SK-N-SH (cell line): Measurements from ENCODE around the gene SIGLEC9. TPM values are rescaled to one million over a fixed set of nuclear protein-coding genes. Genes with fewer than 3 reads are reported as not detected.

ENCODE experiments used
- CTCF ChIA-PET: fragments of 300-600, 350-600 bp; formaldehyde crosslinking; extraction: SDS; loops from one replicate; lab custom pipeline; 2021; lab: Yijun Ruan, JAX
- POLR2A ChIA-PET: fragments of 350-600 bp; sonication (Branson Sonifier 250); formaldehyde crosslinking; extraction: SDS; loops from one replicate; lab custom pipeline; 2020; ENCODE audit warnings: antibody characterized with exemption, inconsistent platforms; lab: Yijun Ruan, JAX
- DNase-seq: peaks from one replicate; pipeline ENCODE4 v3.0.0; 2012
- H2AFZ ChIP-seq: fragments of 200-600 bp; sonication (generic); 2 replicates; pipeline ENCODE4 v1.8.1; 2016; ENCODE audit warnings: antibody characterized with exemption, mild to moderate bottlenecking, low read depth
- H3F3A ChIP-seq: fragments of 200-600 bp; sonication (generic); replicated peaks from 2 replicates; pipeline ENCODE3; 2016; ENCODE audit warnings: antibody characterized with exemption, mild to moderate bottlenecking; ENCODE audit not compliant: insufficient read depth
- H3K27ac ChIP-seq, 2 experiments: fragments of 200-500 bp in 1 of 2; fragments of 200-600 bp in 1 of 2; sonication (Bioruptor generic) in 1 of 2; sonication (generic), shearing (Covaris generic) in 1 of 2; 2 replicates each; pipeline versions ENCODE4 v1.5.1 to v1.6.1; 2014 to 2016; ENCODE audit warnings: low read depth in 2 of 2, inconsistent platforms in 1 of 2, low read length in 1 of 2, mild to moderate bottlenecking in 1 of 2, mixed read lengths in 1 of 2
- H3K27me3 ChIP-seq: fragments of 200-600 bp; sonication (generic), shearing (Covaris generic); 2 replicates; pipeline ENCODE4 v1.6.1; 2016; ENCODE audit warnings: mixed run types; ENCODE audit not compliant: insufficient read depth
- H3K36me3 ChIP-seq, 2 experiments: fragments of 200-500 bp in 1 of 2; fragments of 200-600 bp in 1 of 2; sonication (Bioruptor generic) in 1 of 2; sonication (generic) in 1 of 2; replicated peaks in 1 of 2; 2 replicates each; pipeline versions ENCODE3 to v1.5.1; 2014 to 2016; ENCODE audit warnings: low read length in 1 of 2, mild to moderate bottlenecking in 1 of 2; ENCODE audit not compliant: insufficient read depth in 2 of 2, control insufficient read depth in 1 of 2
- H3K4me1 ChIP-seq, 2 experiments: fragments of 200-500 bp in 1 of 2; fragments of 200-600 bp in 1 of 2; sonication (Bioruptor generic) in 1 of 2; sonication (generic), shearing (Covaris generic) in 1 of 2; 2 replicates each; pipeline versions ENCODE4 v1.5.1 to v1.6.1; 2014 to 2016; ENCODE audit warnings: low read depth in 1 of 2, low read length in 1 of 2, mixed run types in 1 of 2; ENCODE audit not compliant: insufficient read depth in 2 of 2, control insufficient read depth in 1 of 2
- H3K4me2 ChIP-seq: fragments of 200-600 bp; sonication (generic), shearing (Covaris generic); 2 replicates; pipeline ENCODE4 v1.6.1; 2017; ENCODE audit warnings: mixed run types
- H3K4me3 ChIP-seq, 2 experiments: fragments of 200-500 bp in 1 of 2; fragments of 200-600 bp in 1 of 2; sonication (Bioruptor generic) in 1 of 2; sonication (generic), shearing (Covaris generic) in 1 of 2; 2 replicates each; pipeline versions ENCODE4 v1.5.1 to v1.8.1; 2014 to 2016; ENCODE audit warnings: low read depth in 2 of 2, inconsistent platforms in 1 of 2, low read length in 1 of 2, mild to moderate bottlenecking in 1 of 2, mixed read lengths in 1 of 2, moderate library complexity in 1 of 2
- H3K79me2 ChIP-seq: fragments of 200-600 bp; sonication (generic); 2 replicates; pipeline ENCODE4 v1.8.1; 2017; ENCODE audit warnings: mild to moderate bottlenecking; ENCODE audit not compliant: insufficient read depth
- H3K9ac ChIP-seq: fragments of 200-600 bp; sonication (generic); 2 replicates; pipeline ENCODE4 v1.6.1; 2017; ENCODE audit warnings: mixed run types
- H3K9me2 ChIP-seq: fragments of 200-600 bp; sonication (generic); 2 replicates; pipeline ENCODE4 v1.6.1; 2017; ENCODE audit warnings: mixed run types
- H3K9me3 ChIP-seq: fragments of 200-600 bp; sonication (generic); 2 replicates; pipeline ENCODE4 v1.6.1; 2017; ENCODE audit warnings: mixed run types, mild to moderate bottlenecking, moderate library complexity
- H4K20me1 ChIP-seq: fragments of 200-600 bp; sonication (generic); 2 replicates; pipeline ENCODE4 v1.6.1; 2017; ENCODE audit warnings: mild to moderate bottlenecking, mixed run types; ENCODE audit not compliant: insufficient read depth
- CHD2 ChIP-seq: fragments of 150-350 bp; IDR thresholded peaks from 2 replicates; pipeline ENCODE4 v1.6.1; 2018; ENCODE audit warnings: low read length; ENCODE audit not compliant: partially characterized antibody
- EZH2phosphoT487 ChIP-seq: fragments of 200-600 bp; sonication (generic); IDR thresholded peaks from 2 replicates; pipeline ENCODE4 v1.6.1; 2017; ENCODE audit warnings: low read depth, mixed run types, mild to moderate bottlenecking, antibody characterized with exemption, moderate library complexity, borderline replicate concordance
- FOXJ3 ChIP-seq: sonication (generic); formaldehyde crosslinking; IDR thresholded peaks from 2 replicates; pipeline ENCODE4 v1.5.1; 2020; ENCODE audit warnings: mild to moderate bottlenecking, missing genetic modification reagents
- MAX ChIP-seq: IDR thresholded peaks from 2 replicates; pipeline ENCODE4 v1.4.0; 2012; ENCODE audit warnings: low read depth
- MEF2A ChIP-seq: IDR thresholded peaks from 2 replicates; pipeline ENCODE4 v1.4.0; 2012; ENCODE audit warnings: low read depth, borderline replicate concordance
- MXI1 ChIP-seq: IDR thresholded peaks from 2 replicates; pipeline ENCODE4 v1.6.1; 2012; ENCODE audit warnings: mild to moderate bottlenecking, low read depth, low read length, improper control_type of control experiment
- NFIC ChIP-seq: IDR thresholded peaks from 2 replicates; pipeline ENCODE4 v1.4.0; 2012; ENCODE audit warnings: borderline replicate concordance
- NRF1 ChIP-seq: IDR thresholded peaks from 2 replicates; pipeline ENCODE4 v1.6.1; 2012; ENCODE audit warnings: low read depth, mild to moderate bottlenecking, low read length
- REST ChIP-seq: IDR thresholded peaks from 2 replicates; pipeline ENCODE4 v1.6.1; 2012; ENCODE audit warnings: mild to moderate bottlenecking, low read depth, low read length, moderate library complexity
- RFX5 ChIP-seq: IDR thresholded peaks from 2 replicates; pipeline ENCODE4 v1.6.1; 2012; ENCODE audit warnings: mild to moderate bottlenecking, improper control_type of control experiment, low read length
- SIN3A ChIP-seq: IDR thresholded peaks from 2 replicates; pipeline ENCODE4 v1.6.1; 2012; ENCODE audit warnings: low read depth, mild to moderate bottlenecking, low read length, moderate library complexity, borderline replicate concordance
- SMC3 ChIP-seq: IDR thresholded peaks from 2 replicates; pipeline ENCODE4 v1.6.1; 2012; ENCODE audit warnings: low read depth, low read length, improper control_type of control experiment
- TAF1 ChIP-seq: IDR thresholded peaks from 2 replicates; pipeline ENCODE4 v1.6.1; 2012; ENCODE audit warnings: low read depth, mild to moderate bottlenecking, low read length, moderate library complexity, borderline replicate concordance
- TCF12 ChIP-seq: IDR thresholded peaks from 2 replicates; pipeline ENCODE4 v1.4.0; 2012
- WGBS: methylation state at CpG from one replicate; pipeline ENCODE4 v1.1.6; 2017; ENCODE audit warnings: low lambda C conversion rate; 5-methylcytosine and 5-hydroxymethylcytosine counted together
- polyA plus RNA-seq, 3 experiments: library from polyadenylated mRNA; depleted of rRNA; stranded (reverse); fragments of >200 nt; gene quantifications; 2 replicates each; pipeline ENCODE4 v1.2.3, GENCODE V29; 2012
- TF ChIP-seq, protein P1 (sequence below): fragments of 150-350 bp; IDR thresholded peaks from 2 replicates; pipeline ENCODE4 v1.6.1; 2017; ENCODE audit warnings: antibody characterized with exemption, low read length, low read depth, borderline replicate concordance
- TF ChIP-seq, protein P2 (sequence below): fragments of 150-350 bp; IDR thresholded peaks from 2 replicates; pipeline ENCODE4 v1.6.1; 2016; ENCODE audit warnings: mild to moderate bottlenecking, low read depth, low read length
- TF ChIP-seq, protein P3 (sequence below): IDR thresholded peaks from 2 replicates; pipeline ENCODE4 v1.4.0; 2012; ENCODE audit warnings: low read depth, borderline replicate concordance

The SIGLEC9 gene
- polyA plus RNA-seq, 1 of the 3 experiments (the other 2 are of a cell fraction): not detected

GRCh38 chr19:51173681-51174080 is 49.0 kb downstream of the SIGLEC9 start:
- Histone ChIP-seq H3K4me1 (no peaks in the 10 kb centered on the region), H2AFZ (no peak overlapping the region), H4K20me1 (no peaks in the 10 kb centered on the region), H3K79me2 (no peaks in the 10 kb centered on the region), H3K9me3 (no peaks in the 10 kb centered on the region), H3K27me3 (peaks cover 17% of the 10 kb centered on the region; the same call in 1 of the 2 replicates), H3F3A (no peaks in the 10 kb centered on the region), H3K4me2 (no peak overlapping the region), H3K36me3 (no peaks in the 10 kb centered on the region), H3K9ac (no peak overlapping the region), H3K9me2 (no peaks in the 10 kb centered on the region), H3K4me3 (no peak overlapping the region), H3K27ac (no peak overlapping the region)
- CTCF ChIA-PET: no interaction called here
- 20% methylated on average over 5 of the region's 5 CpGs for WGBS
- TF ChIP-seq MEF2A (no peak), REST (no peak), CHD2 (no peak), EZH2phosphoT487 (no peak), FOXJ3 (CRISPR knock-in tag) (no peak), MAX (no peak), NFIC (no peak), TCF12 (no peak), RFX5 (no peak)
- TF ChIP-seq, protein P1, sequence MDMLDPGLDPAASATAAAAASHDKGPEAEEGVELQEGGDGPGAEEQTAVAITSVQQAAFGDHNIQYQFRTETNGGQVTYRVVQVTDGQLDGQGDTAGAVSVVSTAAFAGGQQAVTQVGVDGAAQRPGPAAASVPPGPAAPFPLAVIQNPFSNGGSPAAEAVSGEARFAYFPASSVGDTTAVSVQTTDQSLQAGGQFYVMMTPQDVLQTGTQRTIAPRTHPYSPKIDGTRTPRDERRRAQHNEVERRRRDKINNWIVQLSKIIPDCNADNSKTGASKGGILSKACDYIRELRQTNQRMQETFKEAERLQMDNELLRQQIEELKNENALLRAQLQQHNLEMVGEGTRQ: no peak
- TF ChIP-seq, protein P2, sequence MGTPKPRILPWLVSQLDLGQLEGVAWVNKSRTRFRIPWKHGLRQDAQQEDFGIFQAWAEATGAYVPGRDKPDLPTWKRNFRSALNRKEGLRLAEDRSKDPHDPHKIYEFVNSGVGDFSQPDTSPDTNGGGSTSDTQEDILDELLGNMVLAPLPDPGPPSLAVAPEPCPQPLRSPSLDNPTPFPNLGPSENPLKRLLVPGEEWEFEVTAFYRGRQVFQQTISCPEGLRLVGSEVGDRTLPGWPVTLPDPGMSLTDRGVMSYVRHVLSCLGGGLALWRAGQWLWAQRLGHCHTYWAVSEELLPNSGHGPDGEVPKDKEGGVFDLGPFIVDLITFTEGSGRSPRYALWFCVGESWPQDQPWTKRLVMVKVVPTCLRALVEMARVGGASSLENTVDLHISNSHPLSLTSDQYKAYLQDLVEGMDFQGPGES: no peak
- no peak for DNase-seq
- POLR2A ChIA-PET: no interaction called here

DNA sequence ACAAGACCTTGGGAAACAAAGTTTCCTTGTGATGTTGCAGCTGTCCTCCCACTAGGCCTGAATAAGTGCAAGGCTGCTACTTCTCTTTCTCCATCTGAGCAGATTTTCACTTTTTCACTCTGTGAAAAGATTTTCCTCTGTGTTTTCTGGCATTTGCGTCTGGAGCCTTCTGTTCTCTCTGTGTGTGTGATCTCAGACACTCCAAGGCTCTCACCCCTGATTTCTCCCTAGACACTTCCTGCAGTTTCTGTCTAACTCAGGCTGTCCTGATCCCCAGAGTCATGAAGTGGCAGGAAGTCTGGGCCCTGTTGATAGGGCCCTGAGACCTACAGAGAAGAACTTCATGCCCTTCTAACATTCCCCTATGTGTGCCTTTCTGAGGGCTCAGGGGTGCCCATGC is 54.5 kb downstream of the SIGLEC9 start:
- Histone ChIP-seq H3F3A (no peaks in the 10 kb centered on the region), H3K4me1 (no peaks in the 10 kb centered on the region), H4K20me1 (no peaks in the 10 kb centered on the region), H3K79me2 (no peaks in the 10 kb centered on the region), H3K27ac (no peak overlapping the region), H3K9me3 (no peaks in the 10 kb centered on the region), H3K36me3 (no peaks in the 10 kb centered on the region), H2AFZ (no peak overlapping the region), H3K9ac (no peak overlapping the region), H3K27me3 (peaks cover 7% of the 10 kb centered on the region), H3K4me2 (no peak overlapping the region), H3K9me2 (no peaks in the 10 kb centered on the region), H3K4me3 (no peak overlapping the region)
- TF ChIP-seq SIN3A: no peak
- no peak for TF ChIP-seq TAF1
- TF ChIP-seq TCF12: no peak
- TF ChIP-seq, protein P3, sequence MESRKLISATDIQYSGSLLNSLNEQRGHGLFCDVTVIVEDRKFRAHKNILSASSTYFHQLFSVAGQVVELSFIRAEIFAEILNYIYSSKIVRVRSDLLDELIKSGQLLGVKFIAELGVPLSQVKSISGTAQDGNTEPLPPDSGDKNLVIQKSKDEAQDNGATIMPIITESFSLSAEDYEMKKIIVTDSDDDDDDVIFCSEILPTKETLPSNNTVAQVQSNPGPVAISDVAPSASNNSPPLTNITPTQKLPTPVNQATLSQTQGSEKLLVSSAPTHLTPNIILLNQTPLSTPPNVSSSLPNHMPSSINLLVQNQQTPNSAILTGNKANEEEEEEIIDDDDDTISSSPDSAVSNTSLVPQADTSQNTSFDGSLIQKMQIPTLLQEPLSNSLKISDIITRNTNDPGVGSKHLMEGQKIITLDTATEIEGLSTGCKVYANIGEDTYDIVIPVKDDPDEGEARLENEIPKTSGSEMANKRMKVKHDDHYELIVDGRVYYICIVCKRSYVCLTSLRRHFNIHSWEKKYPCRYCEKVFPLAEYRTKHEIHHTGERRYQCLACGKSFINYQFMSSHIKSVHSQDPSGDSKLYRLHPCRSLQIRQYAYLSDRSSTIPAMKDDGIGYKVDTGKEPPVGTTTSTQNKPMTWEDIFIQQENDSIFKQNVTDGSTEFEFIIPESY: no peak
- no peak for TF ChIP-seq MXI1
- TF ChIP-seq SMC3: no peak
- TF ChIP-seq FOXJ3 (CRISPR knock-in tag): no peak
- TF ChIP-seq NRF1: no peak
- TF ChIP-seq, protein P2: no peak
- no peak for DNase-seq
- ChIA-PET CTCF (interaction anchor here (1.8 kb wide), 1 partner anchor 158 kb away, joined by 4 read pairs; no protein-coding TSS in a partner anchor), POLR2A (no interaction called here)
- 4% methylated on average over 1 of the region's 1 CpG for WGBS
